Esophagus squamous epithelium (tissue), 4 donors: ENCODE data around the gene ZNF296.

ENCODE experiments used
- CTCF ChIP-seq, 6 experiments: fragments of 450-650 bp in 4 of 6; fragments of 200-600 bp in 2 of 6; sonication (generic) in 2 of 6; IDR thresholded peaks; one replicate each; pipeline ENCODE4 v1.5.1; 2016 to 2019; ENCODE audit warnings: antibody characterized with exemption in 6 of 6, mild to moderate bottlenecking in 4 of 6, moderate library complexity in 4 of 6
- POLR2A ChIP-seq, 4 donors: fragments of 450-650 bp; IDR thresholded peaks; one replicate each; pipeline ENCODE4 v1.6.1; 2017; ENCODE audit warnings: antibody characterized with exemption in 4 of 4, mild to moderate bottlenecking in 4 of 4, moderate library complexity in 3 of 4

- no peak for TF ChIP-seq CTCF (IDR thresholded peaks at IDR 0.05)
- TF ChIP-seq POLR2A (IDR thresholded peaks at IDR 0.05) = no peak
Measured at GRCh38 chr19:45071969-45072790, 4.1 kb downstream of the ZNF296 start.
